ENCODE results near the gene PRKD2.
A peak's percentile ranks its signal among the peaks of the same experiment; 100 is the strongest.

The PRKD2 gene

GRCh38 chr19:46725036-46725820, 8.3 kb upstream of the PRKD2 start:
- DNase-seq, result no peak

- DNase-seq, result peak in 1 of 51 donors; percentile 52
Measured at GRCh38 chr19:46724468-46724867, 7.6 kb upstream of the PRKD2 start.

- DNase-seq, result no peak
Measured at GRCh38 chr19:46723471-46723870, 6.6 kb upstream of the PRKD2 start.

- DNase-seq, result no peak
Measured at GRCh38 chr19:46723023-46723461, 6.1 kb upstream of the PRKD2 start.

GRCh38 chr19:46722421-46723022, 5.6 kb upstream of the PRKD2 start:
- no peak for DNase-seq

GRCh38 chr19:46722004-46722380, 5.1 kb upstream of the PRKD2 start:
- no peak for DNase-seq

GRCh38 chr19:46721269-46722003, 4.5 kb upstream of the PRKD2 start:
- no peak for DNase-seq

- DNase-seq, result no peak
Measured at GRCh38 chr19:46720503-46721239, 3.8 kb upstream of the PRKD2 start.

GRCh38 chr19:46719629-46720502, 3.0 kb upstream of the PRKD2 start:
- no peak for DNase-seq

GRCh38 chr19:46718934-46719622, 2.2 kb upstream of the PRKD2 start:
- no peak for DNase-seq

- peak in 1 of 51 donors; percentile 10 for DNase-seq
Measured at GRCh38 chr19:46718157-46718933, 1.4 kb upstream of the PRKD2 start.

- no peak for DNase-seq
Measured at GRCh38 chr19:46717716-46718143, 816 bp upstream of the PRKD2 start.

- peak in 1 of 51 donors; percentile 52 for DNase-seq
Measured at GRCh38 chr19:46716672-46717033, 261 bp downstream of the PRKD2 start.

- DNase-seq, result no peak
Measured at GRCh38 chr19:46715975-46716671, 791 bp downstream of the PRKD2 start.

GRCh38 chr19:46715620-46715974, 1.3 kb downstream of the PRKD2 start:
- no peak for DNase-seq

- no peak for DNase-seq
Measured at GRCh38 chr19:46714444-46715106, 2.3 kb downstream of the PRKD2 start.

- DNase-seq, result peak in 41 of 51 donors; percentile 6 to 80 (median 44)
Measured at GRCh38 chr19:46713781-46714443, 3.0 kb downstream of the PRKD2 start.

All from hypothalamus (tissue), 51 donors.